Measurements from ENCODE around the gene ADGRV1. TPM values are rescaled to one million over a fixed set of nuclear protein-coding genes. Genes with fewer than 3 reads are reported as not detected.

The ADGRV1 gene
- total and polyA plus RNA-seq, 12 donors: 0.03 to 1.4 (median 0.44) TPM; not detected in 6

GRCh38 chr5:91189480-91190313 is 631.1 kb downstream of the ADGRV1 start:
- ATAC-seq (peak; percentile 62 to 96 (median 88)), DNase-seq (peak in 1 of 2 donors; percentile 60)
- intact Hi-C loops (cut with DNase I): no loop called here
- 41 to 48% methylated on average over 8 of the region's 8 CpGs for WGBS, 2 donors
- Histone ChIP-seq H3K27ac (peak overlapping the region; percentile 5 to 80 (median 62)), H3K36me3 (no peaks in the 10 kb centered on the region), H3K4me1 (peaks cover 0 to 24% (median 6%) of the 10 kb centered on the region in 9 donors), H3K9me3 (no peaks in the 10 kb centered on the region), H3K4me3 (peak overlapping the region in 8 of 10 donors; percentile 9 to 39 (median 34)), H3K27me3 (no peaks in the 10 kb centered on the region)
- no peak for TF ChIP-seq CTCF (IDR thresholded peaks at IDR 0.05)

GRCh38 chr5:91190314-91190690 is 631.7 kb downstream of the ADGRV1 start:
- H3K4me3 ChIP-seq: peak overlapping the region in 7 of 10 donors; percentile 9 to 39 (median 36)
- no peak for TF ChIP-seq CTCF (IDR thresholded peaks at IDR 0.05)
- DNase-seq (no peak), ATAC-seq (peak in 5 of 8 donors; percentile 26 to 58 (median 35))
- intact Hi-C loops (cut with DNase I): no loop called here
- 48 to 61% methylated on average over 3 of the region's 3 CpGs for WGBS, 2 donors
- peak overlapping the region in 9 of 10 donors; percentile 5 to 80 (median 68) for H3K27ac ChIP-seq
- no peaks in the 10 kb centered on the region for H3K9me3 ChIP-seq
- no peaks in the 10 kb centered on the region for H3K36me3 ChIP-seq
- H3K4me1 ChIP-seq: peaks cover 0 to 24% (median 6%) of the 10 kb centered on the region in 9 donors
- H3K27me3 ChIP-seq: no peaks in the 10 kb centered on the region

GRCh38 chr5:91194824-91195381 is 636.3 kb downstream of the ADGRV1 start:
- Histone ChIP-seq H3K27me3 (no peaks in the 10 kb centered on the region), H3K9me3 (peaks cover 0 to 8% (median 0%) of the 10 kb centered on the region in 11 donors), H3K4me1 (peaks cover 0 to 12% (median 4%) of the 10 kb centered on the region in 9 donors), H3K4me3 (no peak overlapping the region), H3K36me3 (no peaks in the 10 kb centered on the region), H3K27ac (no peak overlapping the region)
- TF ChIP-seq CTCF (IDR thresholded peaks at IDR 0.05): no peak
- intact Hi-C loops (cut with DNase I): no loop called here
- ATAC-seq (no peak), DNase-seq (no peak)
- 94 to 96% methylated on average over 8 of the region's 8 CpGs for WGBS, 2 donors

- peaks cover 0 to 9% (median 0%) of the 10 kb centered on the region in 11 donors for H3K9me3 ChIP-seq
- no peak overlapping the region for H3K27ac ChIP-seq
- WGBS, 2 donors: 96 to 98% methylated on average over 2 of the region's 2 CpGs
- H3K4me1 ChIP-seq: no peaks in the 10 kb centered on the region
- intact Hi-C loops (cut with DNase I): no loop called here
- no peak for TF ChIP-seq CTCF (IDR thresholded peaks at IDR 0.05)
- DNase-seq: no peak
- H3K27me3 ChIP-seq: no peaks in the 10 kb centered on the region
- no peak overlapping the region for H3K4me3 ChIP-seq
- no peaks in the 10 kb centered on the region for H3K36me3 ChIP-seq
- no peak for ATAC-seq
These were observed 642.1 kb downstream of the ADGRV1 start for GRCh38 chr5:91200692-91201091.

All from heart right ventricle (tissue), 16 donors.